ENCODE data around the gene APBB2.

- TF ChIP-seq CTCF (conservative IDR thresholded peaks at IDR 0.05) (no peak), EZH2 (IDR thresholded peaks at IDR 0.05; ENCODE audit: low read depth) (no peak)
Measured at GRCh38 chr4:41245983-41246382, 31.6 kb upstream of the APBB2 start.
